Small intestine (tissue), 7 donors: ENCODE measurements around the gene ABCA4. TPM values are rescaled to one million over a fixed set of nuclear protein-coding genes. Genes with fewer than 3 reads are reported as not detected.

Experiments
- DNase-seq, 2 donors: peaks; one replicate each; pipeline versions ENCODE4 v3.0.0 to v3.0.0-alpha.2; 2013
- FAIRE-seq: peaks from 2 replicates; lab custom pipeline; 2012; peaks lifted over from hg19 to GRCh38; lab: Jason Lieb, UNC
- H3K27ac ChIP-seq, 3 donors: one replicate each; pipeline ENCODE4 v1.5.1; 2013; ENCODE audit warnings: low read length in 2 of 3, mild to moderate bottlenecking in 2 of 3, control low read depth in 1 of 3, inconsistent platforms in 1 of 3, low read depth in 1 of 3, moderate library complexity in 1 of 3
- H3K27me3 ChIP-seq, 3 donors: one replicate each; pipeline ENCODE4 v1.6.1; 2013; ENCODE audit warnings: low read length in 3 of 3, inconsistent platforms in 1 of 3; ENCODE audit not compliant: control insufficient read depth in 3 of 3, insufficient read depth in 3 of 3
- H3K36me3 ChIP-seq, 3 donors: one replicate each; pipeline ENCODE4 v1.6.1; 2013; ENCODE audit warnings: low read length in 3 of 3, inconsistent platforms in 1 of 3, low read depth in 1 of 3, mild to moderate bottlenecking in 1 of 3, moderate library complexity in 1 of 3; ENCODE audit not compliant: control insufficient read depth in 3 of 3, insufficient read depth in 2 of 3
- H3K4me1 ChIP-seq, 3 donors: one replicate each; pipeline ENCODE4 v1.6.1; 2013; ENCODE audit warnings: low read length in 2 of 3, inconsistent platforms in 1 of 3, low read depth in 1 of 3, mild to moderate bottlenecking in 1 of 3, moderate library complexity in 1 of 3; ENCODE audit not compliant: control insufficient read depth in 3 of 3, insufficient read depth in 2 of 3
- H3K4me3 ChIP-seq, 3 donors: one replicate each; pipeline ENCODE4 v1.5.1; 2013; ENCODE audit warnings: low read length in 3 of 3, control low read depth in 1 of 3, inconsistent platforms in 1 of 3, low read depth in 1 of 3, mild to moderate bottlenecking in 1 of 3, moderate library complexity in 1 of 3
- H3K9me3 ChIP-seq, 2 donors: one replicate each; pipeline ENCODE4 v1.6.1; 2013; ENCODE audit warnings: low read depth in 1 of 2, low read length in 1 of 2; ENCODE audit not compliant: control insufficient read depth in 2 of 2, insufficient read depth in 1 of 2
- WGBS, 3 donors: extraction: QIAGEN DNeasy Blood & Tissue Kit; methylation state at CpG; one replicate each; pipeline ENCODE4 v1.1.7; 2013; 5-methylcytosine and 5-hydroxymethylcytosine counted together
- polyA plus RNA-seq, 4 donors: library from polyadenylated mRNA; stranded (reverse) in 3 of 4; unstranded in 1 of 4; fragments of 200-250 nt in 3 of 4; fragments of 120-200 nt in 1 of 4; gene quantifications; one replicate each; pipeline versions ENCODE4 v1.2.1 to v1.2.3, GENCODE V29; 2013
- donor health status: healthy with polysubstance abuse.
- donor health status: control.
- donor health status: control.
- donor health status: Bipolar disorder and iron deficiency.
- donor health status: healthy.

Gene ABCA4
- polyA plus RNA-seq, 4 donors: 2.4 to 4.3 (median 3.8) TPM

DNA sequence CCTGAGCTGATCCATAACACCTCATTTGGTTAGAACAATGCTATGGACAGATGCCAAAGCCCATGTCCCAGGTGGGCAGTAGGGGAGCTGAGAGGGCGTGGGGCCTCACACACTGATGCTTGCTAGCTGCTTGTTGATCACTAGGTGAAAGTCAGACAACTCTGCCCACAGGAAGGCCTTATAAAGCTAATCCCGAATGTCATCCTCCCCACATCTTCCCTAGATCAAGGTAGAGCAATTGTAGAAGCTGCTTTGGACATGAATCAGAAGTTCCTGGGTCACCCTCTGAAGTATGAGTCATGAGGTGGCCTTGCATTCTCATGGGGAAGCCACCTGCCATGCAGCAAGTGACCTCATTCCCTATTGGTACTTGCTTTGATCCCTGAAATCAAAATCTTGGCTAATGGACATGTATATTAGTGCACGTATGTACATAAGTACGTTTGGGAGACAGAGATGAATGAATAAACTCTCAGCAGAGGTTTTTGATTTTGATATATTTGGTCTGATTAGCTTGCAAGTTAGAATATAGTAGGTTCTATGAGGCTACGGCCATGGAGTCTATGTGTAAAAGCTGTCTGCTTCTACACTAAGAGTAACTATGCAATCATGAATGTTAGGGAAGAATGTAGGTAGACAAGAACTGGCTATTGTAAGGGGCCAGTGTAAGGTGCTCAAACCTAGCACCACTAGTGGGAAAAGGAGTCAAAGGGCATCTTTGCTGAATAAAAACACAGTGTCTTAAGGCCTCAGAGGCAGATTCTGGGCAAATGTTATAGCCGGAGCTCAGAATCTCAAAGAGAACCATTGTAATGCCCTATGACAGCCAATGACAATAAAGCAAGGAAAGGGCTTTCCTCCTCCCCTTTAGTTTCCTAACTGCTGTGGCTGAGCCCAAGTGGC, 52.6 kb downstream of the ABCA4 start:
- Histone ChIP-seq H3K4me1 (peaks cover 0 to 27% (median 4%) of the 10 kb centered on the region in 3 donors), H3K36me3 (no peaks in the 10 kb centered on the region), H3K9me3 (no peaks in the 10 kb centered on the region), H3K4me3 (no peak overlapping the region), H3K27me3 (no peaks in the 10 kb centered on the region), H3K27ac (peak overlapping the region in 2 of 3 donors; percentile 60 to 74)
- 59 to 79% (median 65%) methylated on average over 6 of the region's 6 CpGs for WGBS, 3 donors
- DNase-seq (peak in 1 of 2 donors; percentile 29), FAIRE-seq (no peak)

DNA sequence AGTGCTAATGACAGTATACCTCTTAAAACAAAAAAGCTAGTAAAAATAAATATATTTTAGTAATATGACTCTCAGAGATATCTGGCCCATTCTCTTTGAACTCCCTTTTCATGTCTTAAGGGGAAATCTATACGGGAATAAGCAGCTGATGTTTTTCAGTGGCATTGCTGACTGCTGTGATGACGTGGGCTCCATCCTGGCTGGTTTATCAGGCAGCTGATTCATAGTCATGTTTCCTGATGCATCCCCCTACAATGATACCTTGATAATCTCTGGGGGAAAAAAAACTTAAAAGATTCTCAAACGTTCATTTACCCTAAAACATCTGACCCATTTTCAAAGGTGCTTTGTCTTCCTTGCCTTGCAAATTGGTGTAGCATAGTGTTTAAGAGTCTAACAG, 53.8 kb downstream of the ABCA4 start:
- Histone ChIP-seq H3K27me3 (no peaks in the 10 kb centered on the region), H3K27ac (no peak overlapping the region), H3K4me1 (peaks cover 0 to 27% (median 4%) of the 10 kb centered on the region in 3 donors), H3K9me3 (no peaks in the 10 kb centered on the region), H3K36me3 (no peaks in the 10 kb centered on the region), H3K4me3 (no peak overlapping the region)
- no peak for FAIRE-seq
- no peak for DNase-seq
- 79 to 88% (median 83%) methylated on average over 3 of the region's 3 CpGs for WGBS, 3 donors

DNA sequence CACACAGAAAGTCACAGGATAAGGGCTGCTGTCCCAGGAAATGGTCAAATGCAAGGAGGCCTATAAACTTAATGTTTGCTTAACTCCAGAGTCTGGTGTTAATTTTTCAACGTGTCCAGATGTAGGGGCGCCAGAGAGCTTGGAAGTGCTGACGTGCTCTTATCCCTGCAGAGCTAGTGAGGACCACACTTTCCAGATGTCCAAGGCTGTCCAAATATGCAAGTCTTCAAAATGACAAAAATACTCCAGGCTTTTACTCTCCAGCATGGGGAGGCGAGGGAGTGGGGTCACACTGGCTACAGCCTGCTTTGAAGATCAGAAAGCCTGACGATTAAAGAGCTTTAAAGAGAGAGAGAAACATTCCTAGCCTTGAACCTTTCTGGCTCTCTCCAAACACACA, 57.6 kb downstream of the ABCA4 start:
- FAIRE-seq (no peak), DNase-seq (peak; percentile 23 to 51)
- Histone ChIP-seq H3K27me3 (peaks cover 0 to 4% (median 0%) of the 10 kb centered on the region in 3 donors), H3K9me3 (no peaks in the 10 kb centered on the region), H3K4me1 (peaks cover 0 to 12% (median 2%) of the 10 kb centered on the region in 3 donors), H3K27ac (peak overlapping the region in 1 of 3 donors; percentile 36), H3K36me3 (no peaks in the 10 kb centered on the region), H3K4me3 (no peak overlapping the region)
- WGBS, 3 donors: 26 to 31% (median 27%) methylated on average over 5 of the region's 5 CpGs

DNA sequence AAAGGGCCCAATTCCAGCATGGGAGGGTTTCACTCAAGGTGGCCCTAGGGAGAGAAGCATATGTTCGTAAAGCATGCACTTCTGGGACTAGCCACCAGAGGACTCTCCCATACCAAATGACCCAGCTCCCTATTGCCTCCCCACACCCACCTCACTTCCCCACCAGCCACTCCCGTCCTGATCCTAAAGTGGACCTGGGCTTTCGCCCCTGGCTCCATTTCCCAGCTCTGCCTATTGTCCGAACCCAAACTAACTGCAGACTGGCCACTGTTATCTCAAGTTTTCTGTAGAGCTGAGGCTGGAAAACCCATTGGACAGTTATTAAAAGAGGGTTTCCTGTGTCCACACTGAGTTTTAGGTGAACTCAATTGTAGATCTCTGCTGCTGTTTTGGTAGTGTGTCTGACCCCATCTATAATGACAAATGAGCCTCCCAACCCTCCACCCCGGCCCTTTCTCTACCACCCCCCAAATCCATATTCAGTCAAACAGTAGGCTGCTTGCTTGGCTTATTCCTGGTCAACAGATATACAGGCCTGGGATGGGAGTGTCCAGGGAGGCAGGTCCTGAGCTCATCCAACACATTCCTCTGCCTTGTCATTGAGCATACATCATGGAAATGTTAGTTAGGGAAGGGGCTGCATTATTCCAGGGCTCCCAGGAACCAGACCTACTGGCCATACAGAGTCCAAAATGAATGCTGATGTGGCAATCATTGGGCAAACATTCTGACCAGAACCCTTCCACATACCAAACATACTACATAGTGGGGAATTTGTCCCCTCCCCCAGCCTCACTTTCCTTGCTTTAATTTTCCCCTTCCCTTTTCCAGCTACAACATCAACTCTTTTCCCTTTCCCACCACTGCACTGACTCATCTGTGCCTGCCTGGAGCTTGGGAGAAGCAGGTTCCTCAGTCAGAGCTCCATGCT, 59.2 kb downstream of the ABCA4 start:
- no peak overlapping the region for H3K4me3 ChIP-seq
- no peaks in the 10 kb centered on the region for H3K36me3 ChIP-seq
- WGBS, 3 donors: 11 to 21% (median 15%) methylated on average over 5 of the region's 5 CpGs
- H3K9me3 ChIP-seq: no peaks in the 10 kb centered on the region
- H3K27me3 ChIP-seq: peaks cover 0 to 4% (median 0%) of the 10 kb centered on the region in 3 donors
- H3K27ac ChIP-seq: no peak overlapping the region
- peak; percentile 53 to 70 for DNase-seq
- H3K4me1 ChIP-seq: peaks cover 0 to 5% (median 2%) of the 10 kb centered on the region in 3 donors
- FAIRE-seq: no peak

DNA sequence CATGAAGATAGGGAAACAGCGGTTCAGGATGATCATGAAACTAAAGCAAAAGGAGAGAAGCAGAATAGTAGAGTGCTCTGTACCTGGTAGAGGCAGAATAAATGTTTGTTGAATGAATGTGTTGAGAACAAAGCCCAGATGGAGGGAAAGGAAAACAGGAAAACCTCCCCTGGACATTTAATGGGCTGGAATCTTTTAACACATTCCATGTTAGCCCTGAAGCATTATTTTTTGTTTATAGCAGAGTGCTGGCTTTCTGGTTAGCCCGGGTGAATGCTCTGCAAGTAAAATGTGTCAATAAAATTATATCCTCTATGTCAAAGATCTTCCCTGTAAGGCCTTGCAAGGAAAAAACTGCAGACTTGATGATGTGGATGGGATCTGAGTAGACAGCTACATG, 60.2 kb downstream of the ABCA4 start:
- Histone ChIP-seq H3K27me3 (peaks cover 0 to 4% (median 0%) of the 10 kb centered on the region in 3 donors), H3K9me3 (no peaks in the 10 kb centered on the region), H3K4me1 (peaks cover 0 to 5% (median 2%) of the 10 kb centered on the region in 3 donors), H3K27ac (no peak overlapping the region), H3K36me3 (no peaks in the 10 kb centered on the region), H3K4me3 (no peak overlapping the region)
- 57 to 68% (median 62%) methylated on average over 2 of the region's 2 CpGs for WGBS, 3 donors
- DNase-seq (no peak), FAIRE-seq (no peak)

DNA sequence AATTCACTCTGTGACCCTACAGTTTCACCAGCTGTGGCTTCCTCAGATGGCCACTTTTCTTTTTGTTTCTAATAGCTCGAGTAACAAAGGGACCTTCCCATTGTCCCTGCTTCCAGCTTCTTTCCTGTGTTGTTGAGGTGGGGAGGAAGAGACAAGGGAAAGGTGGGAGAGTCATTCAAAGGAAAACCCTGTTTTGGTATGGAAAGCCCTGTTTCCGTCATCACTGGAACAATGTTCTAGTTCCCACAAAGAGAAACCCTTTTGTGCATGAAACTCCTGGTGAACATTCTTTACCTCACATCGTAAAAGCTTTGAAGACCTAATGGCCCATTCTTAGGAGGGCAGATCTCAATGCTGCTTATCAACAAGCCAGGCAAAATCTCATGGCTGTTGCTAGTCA, 62.2 kb downstream of the ABCA4 start:
- FAIRE-seq (no peak), DNase-seq (no peak)
- no peak overlapping the region for H3K27ac ChIP-seq
- H3K27me3 ChIP-seq: peaks cover 0 to 4% (median 0%) of the 10 kb centered on the region in 3 donors
- 56 to 66% (median 57%) methylated on average over 3 of the region's 3 CpGs for WGBS, 3 donors
- H3K36me3 ChIP-seq: no peaks in the 10 kb centered on the region
- peaks cover 0 to 5% (median 2%) of the 10 kb centered on the region in 3 donors for H3K4me1 ChIP-seq
- no peak overlapping the region for H3K4me3 ChIP-seq
- H3K9me3 ChIP-seq: no peaks in the 10 kb centered on the region

DNA sequence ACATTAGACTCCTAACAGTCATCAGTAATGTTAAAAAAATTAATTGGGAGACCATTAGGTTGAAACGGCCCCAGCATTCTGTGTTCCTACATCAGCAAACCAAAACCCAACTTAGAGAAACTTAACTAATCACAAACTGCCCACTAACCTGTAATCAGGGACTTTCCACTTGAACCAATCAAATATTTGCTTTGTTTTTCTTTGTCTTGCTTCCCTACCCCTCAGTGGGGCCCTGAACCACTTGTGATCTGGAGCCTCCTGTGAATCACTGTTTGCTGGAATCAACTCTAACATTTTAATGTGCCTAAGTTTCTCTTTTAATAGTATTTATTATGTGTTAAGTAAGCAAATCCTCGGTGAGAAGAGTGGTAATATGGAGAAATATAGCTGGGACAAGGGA, 64.0 kb downstream of the ABCA4 start:
- WGBS, 3 donors: 42 to 56% (median 43%) methylated on average over 2 of the region's 2 CpGs

DNA sequence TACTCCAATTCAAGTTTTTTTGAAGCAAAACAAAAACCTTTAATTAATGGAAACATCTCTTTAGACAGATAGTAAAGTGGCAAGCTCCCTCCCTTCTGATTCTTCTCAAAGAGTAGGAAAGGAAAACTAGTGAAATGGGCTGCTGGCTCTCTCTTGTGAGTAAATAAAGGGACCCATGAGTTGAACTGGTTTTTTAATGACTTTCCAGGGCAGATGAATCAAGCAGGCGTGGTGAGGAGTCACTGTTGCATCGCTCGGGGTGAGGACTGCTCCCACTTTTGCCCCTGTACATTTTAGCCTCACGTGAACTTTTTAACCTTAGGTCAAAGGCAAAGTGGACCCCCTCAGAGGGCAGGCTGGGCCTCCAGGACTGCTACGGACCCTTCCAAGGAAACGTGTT, 64.8 kb downstream of the ABCA4 start:
- WGBS, 3 donors: 74 to 89% (median 83%) methylated on average over 6 of the region's 6 CpGs
- no peak overlapping the region for H3K4me3 ChIP-seq
- H3K9me3 ChIP-seq: no peaks in the 10 kb centered on the region
- FAIRE-seq (no peak), DNase-seq (no peak)
- no peaks in the 10 kb centered on the region for H3K4me1 ChIP-seq
- H3K36me3 ChIP-seq: no peaks in the 10 kb centered on the region
- peaks cover 0 to 4% (median 0%) of the 10 kb centered on the region in 3 donors for H3K27me3 ChIP-seq
- H3K27ac ChIP-seq: no peak overlapping the region

More for the DNA sequence above, 64.0 kb downstream of the ABCA4 start:
- Histone ChIP-seq H3K27me3 (peaks cover 0 to 4% (median 0%) of the 10 kb centered on the region in 3 donors), H3K4me3 (no peak overlapping the region), H3K4me1 (peaks cover 0 to 2% (median 0%) of the 10 kb centered on the region in 3 donors), H3K9me3 (no peaks in the 10 kb centered on the region), H3K27ac (no peak overlapping the region), H3K36me3 (no peaks in the 10 kb centered on the region)
- FAIRE-seq (no peak), DNase-seq (no peak)
